Sigmoid colon (tissue), 4 donors: Measurements from ENCODE around the gene MAP3K12.

ENCODE experiments used
- EP300 ChIP-seq, 4 donors: sonication (generic); formaldehyde crosslinking; IDR thresholded peaks; one replicate each; pipeline ENCODE4 v1.6.1; 2017; ENCODE audit warnings: antibody characterized with exemption in 4 of 4
- POLR2AphosphoS5 ChIP-seq, 4 donors: sonication (generic); formaldehyde crosslinking; IDR thresholded peaks; one replicate each; pipeline ENCODE4 v1.6.1; 2017; ENCODE audit warnings: antibody characterized with exemption in 4 of 4

GRCh38 chr12:53502983-53503728 is 3.9 kb upstream of the MAP3K12 start:
- no peak for TF ChIP-seq EP300 (IDR thresholded peaks at IDR 0.05)
- TF ChIP-seq POLR2AphosphoS5 (IDR thresholded peaks at IDR 0.05): no peak
